H1 (cell line): ENCODE measurements around the gene FGD5. TPM values are rescaled to one million over a fixed set of nuclear protein-coding genes. Genes with fewer than 3 reads are reported as not detected.
"Not testable (repeated sequence)": the region's sequence is repeated elsewhere in the genome, so short reads cannot be mapped to it uniquely, and the experiment has no call there.

Source experiments
- CTCF ChIA-PET: fragments of 300-600 bp; sonication (Branson Sonifier 250); formaldehyde crosslinking; loops from one replicate; lab custom pipeline; 2021; ENCODE audit not compliant: partially characterized antibody; lab: Charles Lee
- POLR2A ChIA-PET: fragments of 300-600 bp; sonication (Branson Sonifier 250); formaldehyde crosslinking; loops from one replicate; lab custom pipeline; 2021; ENCODE audit warnings: inconsistent platforms; ENCODE audit not compliant: partially characterized antibody; lab: Charles Lee
- DNase-seq, 2 experiments: peaks; one replicate each; pipeline versions ENCODE4 v3.0.0 to v3.0.0-alpha.2; 2010 to 2022; ENCODE audit warnings: low spot score in 2 of 2, low read depth in 1 of 2, mixed read lengths in 1 of 2
- FAIRE-seq: peaks from 2 replicates; lab custom pipeline; 2011; peaks lifted over from hg19 to GRCh38; lab: Jason Lieb, UNC
- H2AFZ ChIP-seq: 2 replicates; pipeline ENCODE4 v1.8.1; 2012; ENCODE audit warnings: low read length, inconsistent platforms
- H2AK5ac ChIP-seq: 2 replicates; pipeline ENCODE4 v1.6.1; 2013; ENCODE audit warnings: low read depth, low read length
- H2BK120ac ChIP-seq: replicated peaks from 2 replicates; pipeline ENCODE3; 2013; ENCODE audit warnings: low read depth, low read length, inconsistent platforms
- H2BK12ac ChIP-seq: 2 replicates; pipeline ENCODE4 v1.6.1; 2013; ENCODE audit warnings: low read depth, low read length
- H2BK15ac ChIP-seq: 2 replicates; pipeline ENCODE4 v1.6.1; 2013; ENCODE audit warnings: low read length
- H2BK20ac ChIP-seq: 2 replicates; pipeline ENCODE4 v1.6.1; 2013; ENCODE audit warnings: low read length
- H2BK5ac ChIP-seq: 2 replicates; pipeline ENCODE4 v1.6.1; 2013; ENCODE audit warnings: low read depth, low read length
- H3K14ac ChIP-seq: 2 replicates; pipeline ENCODE4 v1.6.1; 2013; ENCODE audit warnings: inconsistent platforms; ENCODE audit not compliant: insufficient read length
- H3K18ac ChIP-seq: 2 replicates; pipeline ENCODE4 v1.6.1; 2013; ENCODE audit warnings: low read length; ENCODE audit errors: extremely low read depth
- H3K23ac ChIP-seq: 2 replicates; pipeline ENCODE4 v1.6.1; 2013; ENCODE audit warnings: inconsistent platforms; ENCODE audit not compliant: insufficient read length
- H3K23me2 ChIP-seq: 2 replicates; pipeline ENCODE4 v1.6.1; 2013; ENCODE audit warnings: low read depth, low read length
- H3K27ac ChIP-seq: 2 replicates; pipeline ENCODE4 v1.6.1; 2011; ENCODE audit warnings: low read depth, low read length, inconsistent platforms
- H3K27me3 ChIP-seq, 4 experiments: replicated peaks in 1 of 4; 1 replicate in 1 of 4; 2 replicates in 3 of 4; pipeline versions ENCODE4 v1.6.1 to v1.8.1; 2011 to 2013; ENCODE audit warnings: low read length in 3 of 4, mild to moderate bottlenecking in 3 of 4, inconsistent platforms in 2 of 4, mixed read lengths in 2 of 4, moderate library complexity in 1 of 4; ENCODE audit not compliant: control insufficient read depth in 3 of 4, insufficient read depth in 3 of 4; ENCODE audit errors: extremely low read depth in 1 of 4
- H3K36me3 ChIP-seq, 4 experiments: 2 replicates each; pipeline versions ENCODE4 v1.6.1 to v1.8.1; 2011 to 2013; ENCODE audit warnings: mild to moderate bottlenecking in 4 of 4, low read length in 3 of 4, moderate library complexity in 2 of 4, control low read depth in 1 of 4, inconsistent platforms in 1 of 4; ENCODE audit not compliant: insufficient read depth in 4 of 4, control insufficient read depth in 2 of 4
- H3K4ac ChIP-seq: replicated peaks from 2 replicates; pipeline ENCODE3; 2013; ENCODE audit warnings: low read length, low read depth, mixed read lengths, inconsistent platforms; ENCODE audit not compliant: insufficient read length
- H3K4me1 ChIP-seq, 4 experiments: replicated peaks in 1 of 4; 1 replicate in 1 of 4; 2 replicates in 3 of 4; pipeline versions ENCODE4 v1.6.1 to v1.8.1; 2011 to 2013; ENCODE audit warnings: low read length in 3 of 4, inconsistent platforms in 2 of 4, mixed read lengths in 1 of 4; ENCODE audit not compliant: insufficient read depth in 4 of 4, control insufficient read depth in 3 of 4
- H3K4me2 ChIP-seq, 2 experiments: 2 replicates each; pipeline versions ENCODE4 v1.6.1 to v1.8.1; 2011 to 2013; ENCODE audit warnings: low read depth in 2 of 2, low read length in 2 of 2, control low read depth in 1 of 2, inconsistent platforms in 1 of 2, mild to moderate bottlenecking in 1 of 2; ENCODE audit not compliant: insufficient read depth in 1 of 2
- H3K4me3 ChIP-seq, 4 experiments: fragments of 200-600, 300-600 bp in 1 of 4; sonication (generic), shearing (Covaris generic), sonication (Bioruptor Twin) in 1 of 4; 2 replicates each; pipeline versions ENCODE4 v1.5.1 to v1.8.1; 2011 to 2016; ENCODE audit warnings: low read length in 4 of 4, low read depth in 3 of 4, control low read depth in 2 of 4, inconsistent platforms in 2 of 4, mild to moderate bottlenecking in 2 of 4, mixed read lengths in 1 of 4, moderate library complexity in 1 of 4; ENCODE audit not compliant: insufficient read depth in 2 of 4; ENCODE audit errors: extremely low read depth in 1 of 4
- H3K56ac ChIP-seq: replicated peaks from 2 replicates; pipeline ENCODE3; 2013; ENCODE audit warnings: low read depth, mild to moderate bottlenecking, mixed read lengths, low read length, inconsistent platforms; ENCODE audit not compliant: insufficient read length
- H3K79me1 ChIP-seq: 2 replicates; pipeline ENCODE4 v1.6.1; 2013; ENCODE audit warnings: low read depth, low read length, control low read depth
- H3K79me2 ChIP-seq, 2 experiments: 2 replicates each; pipeline versions ENCODE4 v1.6.1 to v1.8.1; 2012 to 2013; ENCODE audit warnings: low read length in 2 of 2, mild to moderate bottlenecking in 2 of 2, inconsistent platforms in 1 of 2; ENCODE audit not compliant: insufficient read depth in 2 of 2, control insufficient read depth in 1 of 2
- H3K9ac ChIP-seq, 4 experiments: replicated peaks in 1 of 4; 1 replicate in 1 of 4; 2 replicates in 3 of 4; pipeline versions ENCODE4 v1.6.1 to v1.8.1; 2011 to 2013; ENCODE audit warnings: low read depth in 3 of 4, low read length in 3 of 4, control low read depth in 2 of 4, mild to moderate bottlenecking in 2 of 4, moderate library complexity in 2 of 4, inconsistent platforms in 1 of 4; ENCODE audit errors: extremely low read depth in 1 of 4
- H3K9me3 ChIP-seq, 2 experiments: 2 replicates each; pipeline versions ENCODE4 v1.6.1 to v1.8.1; 2012 to 2013; ENCODE audit warnings: mild to moderate bottlenecking in 2 of 2, moderate library complexity in 2 of 2, control low read depth in 1 of 2, inconsistent platforms in 1 of 2, low read depth in 1 of 2, low read length in 1 of 2, mixed read lengths in 1 of 2; ENCODE audit not compliant: insufficient read depth in 2 of 2
- H4K20me1 ChIP-seq, 2 experiments: replicated peaks in 1 of 2; 2 replicates each; pipeline versions ENCODE3 to v1.8.1; 2011 to 2013; ENCODE audit warnings: inconsistent platforms in 2 of 2, low read length in 2 of 2, mild to moderate bottlenecking in 1 of 2; ENCODE audit not compliant: insufficient read depth in 2 of 2, control insufficient read depth in 1 of 2
- H4K5ac ChIP-seq: 2 replicates; pipeline ENCODE4 v1.6.1; 2013; ENCODE audit warnings: low read length, low read depth, mixed read lengths, inconsistent platforms; ENCODE audit not compliant: insufficient read length
- H4K8ac ChIP-seq: 2 replicates; pipeline ENCODE4 v1.8.0; 2013; ENCODE audit warnings: mild to moderate bottlenecking, moderate library complexity, low read length, inconsistent platforms; ENCODE audit not compliant: insufficient read depth; ENCODE audit errors: extremely low read depth
- H4K91ac ChIP-seq: replicated peaks from 2 replicates; pipeline ENCODE3; 2013; ENCODE audit warnings: low read length, mixed read lengths, inconsistent platforms; ENCODE audit not compliant: insufficient read length
- WGBS, 2 experiments: shearing (Covaris generic) in 1 of 2; methylation state at CpG; one replicate each; pipeline versions ENCODE4 v1.1.6 to v1.1.7; 2013 to 2015; ENCODE audit warnings: low lambda C conversion rate in 2 of 2, mixed read lengths in 2 of 2, inconsistent platforms in 1 of 2, low coverage in 1 of 2, missing lambda C conversion rate in 1 of 2; ENCODE audit not compliant: insufficient replicate concordance in 2 of 2, insufficient coverage in 1 of 2, insufficient read length in 1 of 2; ENCODE audit errors: extremely low coverage in 1 of 2, missing lambda C conversion rate in 1 of 2; 5-methylcytosine and 5-hydroxymethylcytosine counted together
- polyA plus RNA-seq, 7 experiments: library from polyadenylated mRNA; depleted of rRNA in 3 of 7; stranded (reverse) in 5 of 7; unstranded in 2 of 7; fragments of >200 nt in 5 of 7; fragments of 200-250 nt in 2 of 7; gene quantifications; 1 replicate in 5 of 7; 2 replicates in 1 of 7; 4 replicates in 1 of 7; pipeline versions ENCODE4 v1.2.1 to v1.2.3, GENCODE V29; 2011 to 2013; ENCODE audit warnings: missing spikeins in 2 of 7, mixed read lengths in 2 of 7
- total RNA-seq: library from RNA; stranded (reverse); fragmentation: NEBNext Ultra II Directional; extraction: Animal tissue kit (Norgen Biotek cat#: 25700); gene quantifications from 2 replicates; pipeline ENCODE4 v1.2.1, GENCODE V29; 2021

FGD5 gene
- total and polyA plus RNA-seq, 2 of the 8 experiments (the other 6 are each of a cell fraction or from before 2014, with no cell fraction given), result 4.7 to 14.3 TPM

DNA sequence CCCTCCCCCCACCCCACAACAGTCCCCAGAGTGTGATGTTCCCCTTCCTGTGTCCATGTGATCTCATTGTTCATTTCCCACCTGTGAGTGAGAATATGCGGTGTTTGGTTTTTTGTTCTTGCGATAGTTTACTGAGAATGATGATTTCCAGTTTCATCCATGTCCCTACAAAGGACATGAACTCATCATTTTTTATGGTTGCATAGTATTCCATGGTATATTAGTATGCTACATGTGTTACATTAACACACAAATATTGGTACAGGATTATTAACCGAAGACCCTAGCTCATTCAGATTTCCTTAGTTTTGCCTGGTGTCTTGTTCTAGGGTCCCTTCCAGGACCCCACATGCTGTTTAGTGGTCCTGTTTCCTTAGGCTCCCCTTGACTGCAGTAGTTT, 84.7 kb downstream of the FGD5 start:
- not testable (repeated sequence) for H4K5ac ChIP-seq, H2AFZ ChIP-seq, DNase-seq, H4K91ac ChIP-seq, H3K23ac ChIP-seq, H2AK5ac ChIP-seq, H3K56ac ChIP-seq, H4K8ac ChIP-seq, H2BK15ac ChIP-seq, H3K4ac ChIP-seq, H3K4me3 ChIP-seq, H3K79me2 ChIP-seq, H2BK120ac ChIP-seq, H3K18ac ChIP-seq, H3K79me1 ChIP-seq, H4K20me1 ChIP-seq, FAIRE-seq, H3K23me2 ChIP-seq, H2BK20ac ChIP-seq, H3K14ac ChIP-seq, H2BK12ac ChIP-seq, H3K9ac ChIP-seq, H2BK5ac ChIP-seq, H3K4me2 ChIP-seq, H3K36me3 ChIP-seq, H3K27me3 ChIP-seq, H3K27ac ChIP-seq, H3K9me3 ChIP-seq
- ChIA-PET CTCF (interaction anchor here (1.6 to 23.5 kb wide), 2 partner anchors 14 to 56 kb away, joined by 4 to 337 read pairs; no protein-coding TSS in a partner anchor), POLR2A (interaction anchor here (1.6 kb wide), 1 partner anchor 11 kb away, joined by 5 read pairs; no protein-coding TSS in a partner anchor)
- peaks cover 3 to 24% (median 19%) of the 10 kb centered on the region in 4 experiments for H3K4me1 ChIP-seq
- 90% methylated on average over 1 of the region's 3 CpGs; no CpG with 5 or more reads in 1 of the 2 experiments for WGBS, 2 experiments
